H9 (cell line): Measurements from ENCODE around the gene ZNF555. TPM values are rescaled to one million over a fixed set of nuclear protein-coding genes. Genes with fewer than 3 reads are reported as not detected.

ENCODE experiments used
- DNase-seq: peaks from one replicate; pipeline ENCODE4 v3.0.0-alpha.2; 2017
- H2AFZ ChIP-seq: one replicate; pipeline ENCODE4 v1.6.1; 2013; ENCODE audit warnings: mild to moderate bottlenecking, low read length, control low read depth, moderate library complexity
- H2AK5ac ChIP-seq: 2 replicates; pipeline ENCODE4 v1.6.1; 2013; ENCODE audit warnings: low read length, control low read depth, mixed read lengths; ENCODE audit not compliant: insufficient read length
- H2BK120ac ChIP-seq: one replicate; pipeline ENCODE4 v1.6.1; 2013; ENCODE audit warnings: low read depth, mild to moderate bottlenecking, low read length, control low read depth, inconsistent platforms; ENCODE audit not compliant: poor library complexity, severe bottlenecking
- H2BK12ac ChIP-seq: 2 replicates; pipeline ENCODE4 v1.6.1; 2013; ENCODE audit warnings: low read length, control low read depth, mixed read lengths, low read depth; ENCODE audit not compliant: insufficient read length
- H2BK15ac ChIP-seq: 2 replicates; pipeline ENCODE4 v1.6.1; 2013; ENCODE audit warnings: low read depth, low read length, control low read depth
- H2BK20ac ChIP-seq: one replicate; pipeline ENCODE4 v1.6.1; 2013; ENCODE audit warnings: low read depth, mild to moderate bottlenecking, low read length, control low read depth, inconsistent platforms; ENCODE audit not compliant: poor library complexity, severe bottlenecking
- H2BK5ac ChIP-seq: 2 replicates; pipeline ENCODE4 v1.6.1; 2013; ENCODE audit warnings: low read length, control low read depth, mixed read lengths; ENCODE audit not compliant: insufficient read length
- H3K14ac ChIP-seq: 2 replicates; pipeline ENCODE4 v1.6.1; 2013; ENCODE audit warnings: low read length, control low read depth; ENCODE audit not compliant: insufficient read depth
- H3K18ac ChIP-seq: 2 replicates; pipeline ENCODE4 v1.6.1; 2013; ENCODE audit warnings: low read depth, mild to moderate bottlenecking, mixed read lengths, low read length, control low read depth; ENCODE audit not compliant: insufficient read length
- H3K23ac ChIP-seq: 2 replicates; pipeline ENCODE4 v1.6.1; 2013; ENCODE audit warnings: low read length, control low read depth, mixed read lengths, low read depth; ENCODE audit not compliant: insufficient read length
- H3K23me2 ChIP-seq: 2 replicates; pipeline ENCODE4 v1.6.1; 2013; ENCODE audit warnings: low read depth, mild to moderate bottlenecking, mixed read lengths, low read length, control low read depth; ENCODE audit not compliant: insufficient read length, poor library complexity, severe bottlenecking
- H3K27ac ChIP-seq: 2 replicates; pipeline ENCODE4 v1.5.1; 2013; ENCODE audit warnings: low read length, control low read depth, mixed read lengths, low read depth; ENCODE audit not compliant: insufficient read length
- H3K27me3 ChIP-seq: 2 replicates; pipeline ENCODE4 v1.6.1; 2013; ENCODE audit warnings: low read length, control low read depth, inconsistent platforms; ENCODE audit not compliant: insufficient read depth
- H3K4ac ChIP-seq: 2 replicates; pipeline ENCODE4 v1.6.1; 2013; ENCODE audit warnings: low read depth, mild to moderate bottlenecking, control low read depth, inconsistent platforms, low read length, moderate library complexity
- H3K4me1 ChIP-seq: 2 replicates; pipeline ENCODE4 v1.6.1; 2013; ENCODE audit warnings: low read length, control low read depth, inconsistent platforms; ENCODE audit not compliant: insufficient read depth
- H3K4me2 ChIP-seq: 2 replicates; pipeline ENCODE4 v1.6.1; 2013; ENCODE audit warnings: low read length, control low read depth, mixed read lengths; ENCODE audit not compliant: insufficient read length, insufficient read depth
- H3K56ac ChIP-seq: 2 replicates; pipeline ENCODE4 v1.6.1; 2013; ENCODE audit warnings: low read depth, mild to moderate bottlenecking, mixed read lengths, low read length, control low read depth; ENCODE audit not compliant: insufficient read length
- H3K79me1 ChIP-seq: 2 replicates; pipeline ENCODE4 v1.6.1; 2013; ENCODE audit warnings: low read depth, mild to moderate bottlenecking, moderate library complexity, low read length, control low read depth, inconsistent platforms; ENCODE audit not compliant: insufficient read depth, poor library complexity, severe bottlenecking
- H3K79me2 ChIP-seq: 2 replicates; pipeline ENCODE4 v1.6.1; 2013; ENCODE audit warnings: low read length, control low read depth, inconsistent platforms; ENCODE audit not compliant: insufficient read depth
- H3K9ac ChIP-seq: 2 replicates; pipeline ENCODE4 v1.6.1; 2013; ENCODE audit warnings: low read length, control low read depth, mixed read lengths; ENCODE audit not compliant: insufficient read length; ENCODE audit errors: extremely low read depth
- H3K9me3 ChIP-seq: one replicate; pipeline ENCODE4 v1.6.1; 2013; ENCODE audit warnings: low read depth, low read length, inconsistent platforms; ENCODE audit not compliant: control insufficient read depth
- H3T11ph ChIP-seq: one replicate; pipeline ENCODE4 v1.6.1; 2013; ENCODE audit warnings: mild to moderate bottlenecking, low read length, control low read depth, inconsistent platforms
- H4K20me1 ChIP-seq: one replicate; pipeline ENCODE4 v1.6.1; 2013; ENCODE audit not compliant: control insufficient read depth, insufficient read length, insufficient read depth
- H4K5ac ChIP-seq: 2 replicates; pipeline ENCODE4 v1.6.1; 2013; ENCODE audit warnings: low read depth, mild to moderate bottlenecking, mixed read lengths, low read length, control low read depth; ENCODE audit not compliant: insufficient read length
- H4K8ac ChIP-seq: replicated peaks from 2 replicates; pipeline ENCODE4 v1.6.1; 2013; ENCODE audit warnings: low read length, control low read depth, mixed read lengths, low read depth; ENCODE audit not compliant: insufficient read length
- H4K91ac ChIP-seq: 2 replicates; pipeline ENCODE4 v1.6.1; 2013; ENCODE audit warnings: low read depth, mild to moderate bottlenecking, moderate library complexity, mixed read lengths, low read length, control low read depth; ENCODE audit not compliant: insufficient read length
- H3K27ac Mint-ChIP-seq, 3 experiments: 2 replicates in 2 of 3; 3 replicates in 1 of 3; pipeline ENCODE4 v1.8.0; 2020 to 2021; ENCODE audit warnings: mixed read lengths in 3 of 3, mild to moderate bottlenecking in 1 of 3, moderate library complexity in 1 of 3
- H3K27me3 Mint-ChIP-seq: 2 replicates; pipeline ENCODE4 v1.8.0; 2021; ENCODE audit warnings: low read depth, mild to moderate bottlenecking, moderate library complexity, mixed read lengths
- H3K36me3 Mint-ChIP-seq, 3 experiments: 2 replicates in 2 of 3; 3 replicates in 1 of 3; pipeline ENCODE4 v1.8.0; 2020 to 2021; ENCODE audit warnings: low read depth in 3 of 3, mixed read lengths in 3 of 3; ENCODE audit not compliant: insufficient read depth in 1 of 3
- H3K4me1 Mint-ChIP-seq, 2 experiments: 2 replicates each; pipeline ENCODE4 v1.8.0; 2020; ENCODE audit warnings: mixed read lengths in 2 of 2
- H3K4me3 Mint-ChIP-seq, 2 experiments: 2 replicates in 1 of 2; 3 replicates in 1 of 2; pipeline ENCODE4 v1.8.0; 2020 to 2021; ENCODE audit warnings: mild to moderate bottlenecking in 2 of 2, mixed read lengths in 2 of 2, moderate library complexity in 1 of 2
- H3K9me3 Mint-ChIP-seq, 2 experiments: 2 replicates in 1 of 2; 3 replicates in 1 of 2; pipeline ENCODE4 v1.8.0; 2020; ENCODE audit warnings: mild to moderate bottlenecking in 2 of 2, mixed read lengths in 2 of 2, moderate library complexity in 1 of 2
- CTCF ChIP-seq: fragments of 200-600 bp; sonication (generic); conservative IDR thresholded peaks from 3 replicates; pipeline ENCODE4 v1.8.0; 2021; ENCODE audit warnings: antibody characterized with exemption, mild to moderate bottlenecking
- WGBS: extraction: QIAGEN DNeasy Blood & Tissue Kit; methylation state at CpG from one replicate; pipeline ENCODE4 v1.1.7; 2013; ENCODE audit warnings: missing lambda C conversion rate, low lambda C conversion rate, mixed read lengths; ENCODE audit not compliant: insufficient read length; ENCODE audit errors: extremely low coverage; 5-methylcytosine and 5-hydroxymethylcytosine counted together
- total RNA-seq: library from RNA; stranded (reverse); gene quantifications from 2 replicates; pipeline ENCODE4 v1.2.1, GENCODE V29; 2021

ZNF555 gene
- total RNA-seq, 1 experiment from 2014 or later: 7.8 TPM

GRCh38 chr19:2811735-2812413 lies 29.4 kb upstream of the ZNF555 start:
- no peaks in the 10 kb centered on the region for H3K23me2 ChIP-seq
- H4K5ac ChIP-seq: no peak overlapping the region
- H3K27me3 ChIP-seq: no peaks in the 10 kb centered on the region
- H3K23ac ChIP-seq: no peak overlapping the region
- no peak overlapping the region for H3K9ac ChIP-seq
- no peak overlapping the region for H3K4me3 Mint-ChIP-seq
- H3K27ac Mint-ChIP-seq: 0 out of 7 replicates have a peak overlapping the region, but pooled peaks of 1 of the 3 experiments have one; percentile 44
- WGBS: no CpG with 5 or more reads among the region's 34 CpGs
- H3K27me3 Mint-ChIP-seq: no peaks in the 10 kb centered on the region; the same call in 1 of the 2 replicates
- H3K79me2 ChIP-seq: no peaks in the 10 kb centered on the region
- H3K27ac ChIP-seq: no peak overlapping the region
- no peak overlapping the region for H2BK20ac ChIP-seq
- H2BK120ac ChIP-seq: no peak overlapping the region
- H3T11ph ChIP-seq: no peak overlapping the region
- H3K4me1 Mint-ChIP-seq: no peaks in the 10 kb centered on the region
- H3K56ac ChIP-seq: no peak overlapping the region
- H3K9me3 Mint-ChIP-seq: no peaks in the 10 kb centered on the region
- H3K9me3 ChIP-seq: no peaks in the 10 kb centered on the region
- no peak overlapping the region for H3K4ac ChIP-seq
- H2BK5ac ChIP-seq: no peak overlapping the region
- H3K36me3 Mint-ChIP-seq: peaks cover 17 to 46% (median 28%) of the 10 kb centered on the region in 3 experiments
- no peak overlapping the region for H2AFZ ChIP-seq
- no peaks in the 10 kb centered on the region for H3K79me1 ChIP-seq
- H4K91ac ChIP-seq: no peak overlapping the region
- no peaks in the 10 kb centered on the region for H4K20me1 ChIP-seq
- H4K8ac ChIP-seq: no peak overlapping the region
- DNase-seq: no peak
- H2BK12ac ChIP-seq: no peak overlapping the region
- H3K14ac ChIP-seq: no peak overlapping the region
- H2AK5ac ChIP-seq: no peak overlapping the region
- no peak for TF ChIP-seq CTCF
- H3K4me1 ChIP-seq: no peaks in the 10 kb centered on the region
- H3K18ac ChIP-seq: no peak overlapping the region
- H2BK15ac ChIP-seq: no peak overlapping the region
- H3K4me2 ChIP-seq: no peak overlapping the region
